GM18507 (cell line): Measurements from ENCODE around the gene SLC2A9.

Source experiments
- DNase-seq: peaks from one replicate; pipeline ENCODE4 v3.0.0; 2011; ENCODE audit warnings: low read depth; ENCODE audit not compliant: insufficient read length; ENCODE audit errors: extremely low spot score
- FAIRE-seq: peaks from 2 replicates; lab custom pipeline; 2011; peaks lifted over from hg19 to GRCh38; lab: Jason Lieb, UNC

SLC2A9 gene

DNA sequence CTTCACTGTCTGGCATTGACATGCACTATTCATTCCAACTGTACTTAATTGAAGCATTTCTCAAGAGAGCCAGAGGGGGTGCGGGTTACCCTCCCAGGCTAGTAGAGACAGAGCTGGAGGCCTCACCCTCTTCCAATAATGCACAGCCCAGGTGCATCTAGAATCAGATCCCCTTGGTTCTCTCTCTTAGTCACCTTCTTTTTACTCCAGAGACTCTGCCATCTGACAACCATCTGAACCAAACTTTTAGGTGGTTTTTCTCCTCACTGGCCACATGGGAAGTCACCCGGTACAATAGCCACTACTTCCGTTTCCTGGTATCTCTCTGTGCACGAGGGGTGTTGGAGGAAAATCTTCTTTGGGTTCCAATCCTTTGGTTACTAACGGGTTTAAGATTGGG, 81.3 kb downstream of the SLC2A9 start:
- DNase-seq, result no peak
- no peak for FAIRE-seq

DNA sequence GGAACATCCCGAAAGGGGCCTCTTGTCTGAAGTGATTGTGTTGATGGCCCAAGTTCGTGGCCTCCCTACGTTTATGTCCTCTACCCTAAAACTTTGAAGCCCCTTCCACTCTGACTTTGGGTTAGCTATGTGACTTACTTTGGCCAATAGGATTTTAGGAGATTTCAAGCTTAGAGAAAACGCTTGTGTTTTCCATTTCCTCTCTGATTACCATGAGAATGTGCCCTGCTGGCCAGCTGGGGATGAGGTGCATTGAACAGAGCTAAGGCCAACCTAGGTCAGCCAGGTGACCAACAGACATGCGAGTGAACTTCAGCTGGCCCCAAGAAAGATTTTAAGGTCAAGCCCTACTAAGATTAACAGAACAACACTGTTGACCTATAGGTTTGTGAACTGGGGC, 82.4 kb downstream of the SLC2A9 start:
- FAIRE-seq (no peak), DNase-seq (no peak)

DNA sequence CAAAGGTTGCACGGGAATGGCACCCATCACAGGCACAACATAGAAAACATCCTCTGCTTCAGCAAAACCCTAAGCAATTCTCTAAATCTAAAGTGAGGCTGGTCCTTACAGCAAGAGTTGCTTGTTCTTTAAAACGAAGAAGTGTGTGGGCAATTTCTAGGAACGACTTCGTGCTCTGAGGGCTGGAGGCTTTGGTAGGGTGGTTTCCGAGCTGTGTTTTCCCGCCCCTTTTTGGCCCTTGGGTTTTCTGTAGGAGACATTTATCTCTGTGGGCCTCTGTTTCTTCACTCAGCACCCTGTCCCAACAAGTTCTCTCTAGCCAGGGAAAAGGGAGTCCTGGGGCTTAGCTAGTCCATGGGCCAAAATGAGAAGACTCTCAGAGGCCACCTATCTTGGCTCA, 84.2 kb downstream of the SLC2A9 start:
- DNase-seq (no peak), FAIRE-seq (no peak)

DNA sequence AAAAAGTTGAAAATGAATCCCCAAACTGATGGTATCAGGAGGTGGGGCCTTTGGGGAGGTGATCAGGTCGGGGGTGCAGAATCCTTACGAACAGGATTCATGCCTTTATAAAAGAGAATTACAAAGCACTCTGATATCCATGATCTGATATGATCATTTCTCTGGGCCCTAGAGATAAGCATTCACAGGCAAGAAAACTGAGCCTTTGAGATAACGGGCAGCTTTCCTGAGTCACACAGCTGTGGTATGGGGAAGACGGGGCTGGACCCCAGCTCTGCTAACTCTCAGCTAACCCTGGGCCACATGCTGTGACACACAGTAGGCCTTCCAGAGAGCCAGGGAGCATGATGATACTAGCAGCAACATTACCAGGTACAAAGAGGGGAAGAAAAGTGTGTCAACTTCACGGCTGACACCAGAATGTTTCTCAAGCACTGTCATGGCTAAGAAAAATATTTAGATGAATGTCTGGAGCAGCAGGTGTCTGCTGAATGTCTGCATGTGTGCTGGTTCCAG, 85.1 kb downstream of the SLC2A9 start:
- DNase-seq (no peak), FAIRE-seq (no peak)

DNA sequence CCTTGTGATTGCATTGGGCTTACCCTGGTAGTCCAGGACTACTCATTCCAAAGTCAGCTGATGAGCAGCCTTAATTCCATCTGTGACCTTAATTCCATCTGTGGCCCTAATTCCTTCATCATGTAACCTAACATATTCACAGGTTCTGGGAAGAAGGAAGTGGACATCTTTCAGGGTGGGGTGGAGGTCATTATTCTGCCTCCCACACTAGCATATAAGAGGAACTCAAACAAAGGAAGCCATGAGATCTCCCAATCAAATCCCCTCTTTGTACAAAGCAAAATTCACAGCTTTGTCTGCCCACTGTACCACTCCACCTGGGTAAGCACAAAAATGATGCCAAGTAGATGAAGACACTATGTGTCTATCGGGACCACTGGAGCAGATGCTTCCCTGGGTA, 87.3 kb downstream of the SLC2A9 start:
- no peak for FAIRE-seq
- no peak for DNase-seq

DNA sequence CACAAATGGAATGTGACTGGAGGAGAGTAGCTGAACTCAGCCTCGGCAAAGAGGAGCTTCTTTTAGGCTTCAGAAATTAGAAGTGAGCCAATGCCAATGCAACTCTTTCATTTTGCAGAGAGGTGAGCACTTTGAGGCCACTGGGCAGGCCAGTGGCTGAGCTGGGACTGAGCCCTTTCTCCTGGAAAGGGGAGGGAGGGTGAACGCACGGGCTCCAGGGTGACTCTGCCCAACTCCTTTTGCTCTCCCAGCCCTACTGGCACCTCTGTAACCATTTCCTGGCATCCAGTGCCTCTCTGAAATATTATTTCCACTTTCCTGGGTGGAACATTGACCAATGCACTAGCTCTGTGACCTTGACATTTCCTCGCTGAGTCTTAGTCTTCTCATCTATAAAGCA, 88.1 kb downstream of the SLC2A9 start:
- no peak for FAIRE-seq
- no peak for DNase-seq

DNA sequence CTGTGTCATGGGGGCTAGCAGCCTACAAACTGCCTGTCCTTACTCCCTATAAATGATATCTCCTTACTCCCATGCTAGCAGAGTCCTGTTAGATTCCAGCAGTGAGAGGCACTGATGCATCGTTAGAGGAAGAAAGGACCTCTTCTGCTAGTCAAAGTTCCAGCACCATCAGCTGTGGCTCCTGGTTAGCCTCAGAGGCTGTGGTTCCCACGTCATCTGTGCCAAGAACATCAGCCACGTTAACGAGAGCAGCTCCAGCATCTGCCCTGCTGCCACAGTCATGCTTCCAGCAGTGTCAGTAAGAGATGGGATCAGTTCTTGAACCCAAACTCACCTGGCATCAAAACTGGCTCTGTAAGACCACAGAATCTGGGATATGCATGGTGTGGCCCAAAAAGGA, 88.5 kb downstream of the SLC2A9 start:
- DNase-seq (no peak), FAIRE-seq (no peak)

DNA sequence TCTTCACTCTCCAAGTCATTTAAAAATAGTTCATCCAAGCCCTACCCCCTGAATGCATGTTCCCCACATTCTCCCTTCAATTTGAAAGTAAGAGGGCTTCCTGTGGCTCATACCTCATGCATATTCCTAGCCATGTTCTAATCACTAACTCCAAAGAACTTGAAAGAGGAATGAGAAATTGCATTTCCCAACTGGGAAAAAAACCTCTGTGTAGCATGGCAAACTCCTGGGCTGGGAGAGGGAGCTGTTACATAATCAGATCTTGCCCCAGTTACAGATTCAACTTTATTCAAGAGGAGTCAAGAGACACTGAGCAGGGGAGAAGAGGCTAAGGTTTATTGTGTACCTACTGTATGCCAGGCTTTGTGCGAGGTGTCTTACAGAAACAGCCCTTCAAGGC, 90.2 kb downstream of the SLC2A9 start:
- DNase-seq (no peak), FAIRE-seq (no peak)

DNA sequence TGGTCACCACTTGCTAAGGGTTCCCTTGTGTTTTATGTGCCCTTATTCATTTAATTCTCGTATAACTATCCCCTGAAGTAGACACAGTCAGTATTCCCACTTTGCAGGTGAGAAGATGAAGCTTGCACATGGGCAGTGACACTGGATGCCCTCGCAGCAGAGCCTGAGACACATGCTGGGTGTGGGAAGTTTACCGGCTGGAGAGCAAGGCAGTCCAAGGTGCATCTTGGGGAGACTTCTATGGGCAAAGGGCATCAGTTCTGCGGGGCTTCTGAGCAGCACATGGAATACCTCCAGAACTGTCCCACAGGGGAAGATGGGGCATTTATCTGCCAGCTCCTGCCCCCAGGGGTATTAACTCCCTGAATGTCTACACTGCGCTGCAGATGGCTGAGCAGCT, 92.2 kb downstream of the SLC2A9 start:
- FAIRE-seq (no peak), DNase-seq (no peak)

DNA sequence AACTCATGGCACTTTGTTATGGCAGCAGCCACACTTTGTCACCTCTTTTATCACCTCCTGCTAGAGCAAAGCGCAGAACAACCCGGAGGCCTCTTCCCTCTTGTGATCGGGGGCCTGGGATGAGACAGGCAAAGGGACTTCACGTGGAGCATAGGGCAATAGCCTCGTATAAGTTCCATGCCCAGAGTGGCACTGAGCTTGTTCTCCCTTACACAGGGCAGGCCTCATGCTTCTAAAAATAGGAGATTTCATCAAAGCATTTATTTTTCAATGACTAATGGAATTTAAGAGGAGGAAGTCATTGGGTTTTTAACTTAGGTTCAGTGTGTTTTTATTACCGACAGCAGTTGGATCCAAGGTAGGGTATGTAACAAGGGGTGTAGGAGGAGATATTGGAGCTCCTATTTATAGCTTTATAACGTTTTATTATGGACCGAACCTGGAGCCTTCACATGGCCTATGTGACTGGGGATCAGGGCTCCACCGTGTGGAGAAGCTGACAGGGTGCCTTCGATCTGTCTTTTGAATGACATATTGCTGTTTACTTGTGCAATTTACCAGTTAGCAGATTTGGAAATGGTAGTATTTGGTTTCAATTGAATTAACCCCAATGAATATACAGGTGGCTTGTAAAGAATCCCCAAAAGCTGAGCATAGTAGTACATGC, 93.8 kb downstream of the SLC2A9 start:
- no peak for FAIRE-seq

DNA sequence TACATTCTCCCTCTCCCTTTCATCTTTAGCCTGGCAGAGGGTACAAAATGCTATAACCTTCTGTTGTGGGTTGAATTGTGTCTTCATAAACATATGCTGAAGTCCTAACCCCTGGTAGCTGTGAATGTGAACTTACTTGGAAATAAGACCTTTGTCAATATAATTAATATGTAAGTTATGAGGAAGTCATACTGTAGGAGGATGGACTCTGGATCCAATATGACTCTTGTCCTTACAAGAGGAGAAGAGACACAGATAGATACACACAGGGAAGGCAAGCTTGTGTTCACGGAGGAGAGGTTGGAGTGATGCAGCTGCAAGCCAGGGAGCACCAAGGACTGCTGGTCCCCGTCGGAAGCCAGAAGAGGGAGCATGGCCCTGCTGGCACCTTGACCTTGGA, 94.7 kb downstream of the SLC2A9 start:
- DNase-seq, result no peak
- FAIRE-seq, result no peak

More for the DNA sequence above, 93.8 kb downstream of the SLC2A9 start:
- DNase-seq, result no peak

DNA sequence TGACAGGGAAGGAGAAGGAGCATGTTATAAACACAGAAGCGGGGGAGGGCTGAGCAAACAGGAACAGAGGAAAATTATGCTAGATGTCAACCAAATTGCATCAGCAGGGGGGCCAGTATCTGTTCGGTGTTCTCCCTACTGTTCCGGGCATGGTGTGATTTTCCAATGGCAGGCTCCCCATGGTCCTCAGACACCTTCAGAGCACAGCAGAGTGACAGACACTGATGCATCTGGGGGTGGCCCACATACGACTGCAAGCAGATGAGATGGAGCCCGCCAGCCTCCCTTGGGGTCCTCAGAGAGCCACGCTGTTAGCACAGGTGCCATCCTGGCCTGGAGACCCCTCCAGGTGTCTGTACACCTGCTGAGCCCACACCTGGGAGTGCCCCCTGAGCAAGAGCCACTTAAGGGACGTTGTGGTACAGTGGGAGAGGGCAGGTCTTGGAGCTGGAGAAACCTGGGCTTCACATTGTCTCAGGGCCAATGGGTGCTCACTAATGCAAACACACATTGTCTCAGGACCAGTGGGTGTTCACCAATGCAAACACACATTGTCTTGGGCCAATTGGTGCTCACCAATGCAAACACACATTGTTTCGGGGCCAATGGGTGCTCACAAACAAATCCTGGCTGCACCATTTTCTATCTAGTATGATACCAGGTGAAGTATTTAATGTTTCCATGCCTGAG, 95.4 kb downstream of the SLC2A9 start:
- no peak for FAIRE-seq
- no peak for DNase-seq

DNA sequence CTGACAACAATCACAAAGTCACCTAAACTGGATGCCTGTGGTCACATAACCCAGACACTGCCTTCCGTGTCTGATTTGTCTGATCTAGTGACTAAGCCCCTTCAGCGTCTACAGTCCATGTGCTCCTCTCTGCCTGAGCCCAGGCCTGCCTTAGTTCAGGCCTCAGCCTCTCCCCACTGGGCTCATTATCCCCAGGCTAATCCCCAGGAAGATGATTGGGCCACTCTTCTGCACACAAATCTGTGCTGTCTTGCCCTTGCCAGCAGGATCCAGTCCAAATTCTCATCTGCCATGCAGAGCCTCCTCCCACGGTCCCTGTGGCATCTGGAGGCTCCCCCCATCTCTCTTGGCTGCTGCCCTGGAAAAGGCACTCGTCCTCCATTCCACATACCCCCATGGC, 96.5 kb downstream of the SLC2A9 start:
- DNase-seq (no peak), FAIRE-seq (no peak)

DNA sequence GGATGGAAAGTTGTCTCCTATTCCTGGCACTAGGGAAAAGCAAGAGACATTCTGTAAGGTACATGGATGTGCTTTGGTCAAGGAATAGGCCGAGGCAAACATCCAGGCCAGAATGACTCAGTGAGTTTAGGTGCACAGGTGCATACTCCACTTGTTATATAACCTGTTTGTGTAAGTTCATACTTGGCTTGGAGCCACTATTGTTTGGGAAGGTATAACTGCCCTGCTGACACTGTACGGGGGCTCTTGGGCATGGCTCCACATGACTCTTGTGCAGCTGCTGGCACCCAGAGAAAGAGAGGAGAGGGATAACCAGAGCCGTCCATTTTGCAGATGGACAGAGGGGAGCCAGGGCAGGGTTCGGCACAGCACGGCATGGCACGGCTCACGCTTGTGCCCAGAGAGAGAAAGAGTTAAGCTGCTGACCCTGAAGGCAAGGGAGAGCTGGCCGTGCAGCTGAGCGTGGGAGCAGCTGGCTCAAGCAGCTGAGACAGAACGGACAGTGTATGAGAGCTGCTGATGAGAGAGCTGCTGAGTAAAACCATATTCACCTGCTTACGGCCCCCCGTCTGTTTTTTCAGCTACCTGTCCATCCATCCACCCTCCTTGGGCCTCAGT, 98.0 kb downstream of the SLC2A9 start:
- FAIRE-seq (no peak), DNase-seq (no peak)

DNA sequence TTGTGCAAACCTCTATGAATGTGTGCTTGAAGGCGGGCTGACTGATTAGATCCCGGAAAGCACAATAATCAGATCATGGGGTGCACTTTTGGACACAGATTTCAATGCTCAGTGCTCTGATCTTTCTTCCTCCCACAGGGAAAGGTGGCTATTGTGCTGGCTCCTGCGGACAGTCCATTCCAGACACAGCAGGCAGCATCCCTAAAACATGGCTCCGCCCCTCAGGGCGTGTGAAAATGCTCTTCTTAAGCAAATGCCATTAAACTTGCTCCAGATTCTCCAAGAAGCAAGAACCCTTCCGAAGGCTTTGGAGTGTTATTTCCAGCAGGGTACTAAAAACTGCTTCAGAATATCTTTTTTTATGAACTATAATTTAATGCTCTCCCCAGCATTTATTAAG, 100.0 kb downstream of the SLC2A9 start:
- no peak for DNase-seq
- FAIRE-seq, result no peak

DNA sequence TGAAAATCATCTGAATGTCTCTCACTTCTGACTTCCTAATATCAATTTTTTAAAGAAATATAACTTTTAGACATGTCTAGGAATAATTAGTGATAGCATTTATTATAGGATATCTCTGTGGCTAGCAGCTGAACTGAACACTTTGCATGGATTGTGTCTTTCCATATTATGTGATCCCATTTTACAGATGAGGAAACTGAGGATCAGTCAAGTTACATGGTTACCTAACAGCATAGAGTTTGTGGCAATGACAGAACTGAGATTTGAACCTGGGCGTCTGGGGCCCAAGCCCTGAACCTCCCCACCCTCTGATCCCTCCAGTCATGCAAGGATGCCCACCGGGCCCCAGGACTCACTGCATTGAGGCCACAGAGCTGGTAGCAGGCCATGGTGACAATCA, 101.3 kb downstream of the SLC2A9 start:
- no peak for DNase-seq
- no peak for FAIRE-seq

DNA sequence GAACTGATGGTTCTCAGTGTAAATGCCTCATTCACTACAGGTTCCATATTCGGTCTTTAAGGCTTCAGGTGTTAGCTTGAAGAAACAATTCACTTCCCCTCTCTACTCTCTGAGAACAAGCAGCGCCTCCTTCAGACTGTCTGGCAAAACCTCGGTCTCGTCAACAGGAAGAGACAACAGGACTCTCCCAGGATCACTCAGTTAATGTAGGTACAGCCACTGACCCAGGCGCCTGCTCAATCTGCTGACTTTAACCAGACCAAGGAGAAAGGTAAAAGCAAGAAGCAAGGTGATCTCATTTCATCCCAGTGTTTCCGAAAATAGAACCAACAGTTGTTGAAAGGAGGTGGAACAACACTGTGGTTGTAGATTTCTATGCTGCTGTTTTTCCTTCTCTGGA, 102.2 kb downstream of the SLC2A9 start:
- DNase-seq (no peak), FAIRE-seq (no peak)

DNA sequence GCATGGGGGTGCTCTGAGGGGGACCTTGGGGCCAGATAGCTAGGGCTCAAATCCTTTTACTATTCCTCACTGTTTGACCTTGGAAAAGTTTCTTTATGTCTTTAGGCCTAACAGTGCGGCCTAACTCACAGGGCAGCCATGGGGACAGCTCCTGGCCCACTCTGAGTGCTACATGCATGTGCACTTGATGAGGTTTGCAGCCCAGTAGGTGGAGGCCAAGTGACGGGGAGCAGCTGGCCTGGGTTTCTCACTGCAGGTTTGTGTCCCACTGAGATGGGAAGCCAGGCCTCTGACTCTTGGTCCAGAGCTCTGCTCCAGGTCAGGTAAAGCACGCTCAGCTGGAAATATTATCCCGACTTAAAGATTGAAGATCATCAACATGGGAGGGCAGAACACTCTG, 102.8 kb downstream of the SLC2A9 start:
- no peak for FAIRE-seq

DNA sequence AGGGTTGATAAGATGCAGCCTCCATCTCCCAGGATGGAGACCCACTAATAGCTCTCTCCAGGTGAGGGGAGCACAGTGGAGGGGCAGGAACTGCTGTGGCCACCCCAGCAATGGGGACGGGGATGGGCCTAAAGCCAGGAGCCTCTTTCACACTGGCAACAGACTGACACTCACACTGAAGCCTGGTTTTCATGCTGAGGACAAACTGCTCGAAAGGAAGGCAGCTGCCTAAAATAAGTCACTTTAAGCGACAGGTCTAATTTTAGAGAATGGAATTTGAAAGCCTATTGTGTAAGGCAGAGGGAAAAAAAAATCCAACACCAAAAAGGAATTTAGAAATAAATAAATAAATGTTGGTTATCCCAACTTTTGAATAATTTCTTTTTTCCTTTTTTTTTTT, 104.4 kb downstream of the SLC2A9 start:
- FAIRE-seq, result no peak
- DNase-seq, result no peak

More for the DNA sequence above, 102.8 kb downstream of the SLC2A9 start:
- no peak for DNase-seq

DNA sequence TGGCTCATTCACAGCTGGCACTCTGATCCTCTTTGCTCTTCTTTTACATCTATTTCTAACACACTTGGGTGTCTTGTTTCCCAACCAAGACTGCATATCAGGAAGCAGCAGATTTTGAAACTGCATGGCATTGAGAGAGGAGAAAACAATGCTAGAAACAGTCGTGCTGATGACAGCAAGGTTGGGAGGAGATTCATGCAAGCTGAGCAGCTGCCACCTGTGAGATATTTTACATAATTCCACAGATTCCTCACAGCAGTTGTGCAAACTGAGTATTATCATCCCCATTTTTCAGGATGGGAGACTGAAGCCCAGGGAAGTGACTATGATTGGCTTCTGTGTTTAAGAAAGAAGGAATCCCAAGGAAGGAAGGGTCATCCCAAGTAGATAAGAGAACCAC, 105.0 kb downstream of the SLC2A9 start:
- no peak for FAIRE-seq
- no peak for DNase-seq

DNA sequence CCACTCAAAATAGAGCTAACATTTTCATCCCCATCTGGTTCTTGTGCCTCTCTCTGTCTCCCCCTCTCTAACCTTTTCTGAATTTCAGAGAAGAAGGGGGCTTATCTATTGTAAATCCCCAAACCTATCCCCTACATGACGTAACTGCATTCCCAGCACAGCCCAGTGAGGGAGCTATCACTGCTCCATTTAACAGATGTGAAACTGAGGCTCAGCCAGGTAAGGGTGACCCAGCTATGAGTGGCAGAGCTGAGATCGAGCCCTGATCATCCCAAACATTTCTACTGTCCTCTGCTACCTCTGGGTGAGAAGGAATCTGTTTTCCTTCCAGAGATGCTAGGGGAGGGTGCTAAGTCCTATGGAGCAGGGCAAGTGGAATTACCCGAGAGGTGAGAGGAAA, 107.5 kb downstream of the SLC2A9 start:
- DNase-seq, result no peak
- no peak for FAIRE-seq
